ENCODE measurements around the gene MIPEP. TPM values are rescaled to one million over a fixed set of nuclear protein-coding genes. Genes with fewer than 3 reads are reported as not detected.
A peak's percentile ranks its signal among the peaks of the same experiment; 100 is the strongest.

MIPEP gene
- total RNA-seq, 1 donor from 2014 or later, result 6.5 TPM

DNA sequence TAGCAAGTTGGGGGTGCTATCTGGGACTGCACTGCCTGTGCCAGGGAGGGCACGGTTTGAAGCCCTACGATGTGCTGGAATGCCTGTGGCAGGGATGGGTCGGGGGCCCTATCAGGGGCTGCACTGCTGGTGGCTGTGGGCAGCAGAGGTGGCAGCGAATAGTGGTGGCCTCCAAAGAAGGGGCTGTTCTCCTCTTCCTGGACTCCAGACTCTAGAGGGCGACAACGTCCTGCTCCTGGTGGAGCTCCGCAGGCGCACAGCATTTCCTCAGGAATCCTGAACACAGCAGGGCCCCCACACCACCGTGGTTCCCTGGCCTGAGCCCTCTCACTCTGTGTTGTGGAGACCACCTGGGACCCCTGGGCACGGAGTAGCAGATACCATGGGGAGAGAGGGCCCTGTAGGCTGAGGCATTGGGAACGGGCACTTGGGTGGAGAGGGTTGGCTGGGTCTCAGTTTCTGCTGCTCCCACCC, 173.4 kb downstream of the MIPEP start:
- DNase-seq (ENCODE audit: low read depth in 2 of 2), result peak; percentile 52 to 62

DNA sequence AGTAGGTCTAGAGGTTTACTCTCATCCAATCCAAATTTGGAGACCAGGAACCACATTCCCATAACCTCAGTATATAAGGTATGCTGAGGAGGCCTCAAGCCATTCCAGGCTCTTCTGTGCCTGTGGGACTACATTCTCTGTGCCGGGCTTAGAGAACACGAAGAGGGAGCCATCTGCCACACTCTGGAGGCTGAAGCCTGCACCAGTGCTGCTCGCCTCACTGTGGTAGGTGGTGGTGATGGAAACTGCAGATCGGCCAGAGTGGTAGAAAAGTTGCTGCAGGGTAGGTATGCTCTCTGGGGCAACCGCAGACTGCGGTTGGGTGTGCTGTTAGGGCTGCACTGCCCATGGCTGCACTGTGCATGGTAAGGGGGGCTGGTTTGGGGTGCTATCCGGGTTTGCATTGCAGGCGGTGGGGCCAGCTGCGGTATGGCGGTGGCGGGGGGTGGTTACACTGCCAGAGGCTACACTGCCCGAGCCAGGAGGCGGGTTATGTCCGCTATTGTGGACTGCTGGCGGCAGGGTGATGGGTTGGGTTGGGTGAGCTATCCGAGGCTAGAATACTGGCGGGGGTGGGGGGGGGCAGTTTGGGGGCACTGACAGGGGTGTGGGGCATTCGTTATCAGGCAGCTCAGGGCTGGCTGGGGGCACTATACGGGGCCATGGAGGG, 174.0 kb downstream of the MIPEP start:
- DNase-seq (ENCODE audit: low read depth in 2 of 2), result no peak

DNA sequence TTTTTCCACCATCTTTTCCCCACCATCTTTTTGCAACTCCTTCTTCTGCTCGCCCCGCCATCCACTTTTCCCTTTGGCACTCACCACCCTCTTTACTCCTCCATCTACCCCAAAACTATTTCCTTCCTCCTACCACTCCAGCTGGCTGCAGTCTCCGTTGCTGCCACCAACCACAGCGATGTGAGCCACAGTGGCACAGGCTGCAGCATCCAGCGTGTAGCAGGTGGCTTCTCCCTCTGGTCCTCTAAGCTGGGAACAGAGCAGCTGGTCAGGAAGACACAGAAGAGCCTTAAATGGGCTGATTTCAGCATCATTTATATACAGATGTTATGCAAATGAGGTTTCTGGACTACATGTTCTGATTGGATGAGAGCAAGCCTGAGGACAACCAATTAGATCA, 174.5 kb downstream of the MIPEP start:
- DNase-seq (ENCODE audit: low read depth in 2 of 2), result no peak

DNA sequence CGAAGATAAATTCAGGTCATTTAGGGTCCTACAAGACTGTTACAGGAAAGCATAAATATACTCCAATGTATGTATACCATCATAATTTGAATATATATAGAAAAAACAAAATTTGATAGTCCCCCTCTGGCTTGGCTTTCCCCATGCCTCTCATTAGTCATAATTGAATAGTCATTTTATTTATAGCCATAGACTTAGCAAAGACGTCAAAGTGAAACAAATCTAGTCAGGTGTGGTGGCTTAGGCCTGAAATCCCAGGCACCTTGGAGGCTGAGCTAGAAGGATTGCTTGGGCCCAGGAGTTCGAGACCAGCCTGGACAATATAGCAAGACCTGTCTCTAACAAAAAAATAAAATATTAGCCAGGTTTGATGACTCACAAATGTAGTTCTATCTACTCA, 177.8 kb downstream of the MIPEP start:
- DNase-seq (ENCODE audit: low read depth in 2 of 2), result no peak

DNA sequence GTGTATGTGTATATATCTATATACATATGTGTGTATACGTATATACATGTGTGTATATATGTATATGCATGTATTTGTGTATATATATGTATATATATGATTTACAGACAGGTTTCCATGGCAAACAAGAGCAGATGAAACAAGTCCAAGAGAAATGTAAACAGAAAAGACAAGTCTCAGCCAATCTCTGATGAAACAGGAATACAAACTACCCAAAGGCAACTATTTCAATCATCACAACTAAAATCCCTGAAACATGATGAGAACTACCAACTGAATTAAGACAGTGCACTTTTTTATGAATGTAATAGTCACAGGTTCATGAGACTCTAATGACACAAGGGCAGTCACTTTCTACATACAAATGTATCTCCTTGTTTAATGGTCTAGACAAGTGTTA, 178.8 kb downstream of the MIPEP start:
- no peak for DNase-seq (ENCODE audit: low read depth in 2 of 2)

DNA sequence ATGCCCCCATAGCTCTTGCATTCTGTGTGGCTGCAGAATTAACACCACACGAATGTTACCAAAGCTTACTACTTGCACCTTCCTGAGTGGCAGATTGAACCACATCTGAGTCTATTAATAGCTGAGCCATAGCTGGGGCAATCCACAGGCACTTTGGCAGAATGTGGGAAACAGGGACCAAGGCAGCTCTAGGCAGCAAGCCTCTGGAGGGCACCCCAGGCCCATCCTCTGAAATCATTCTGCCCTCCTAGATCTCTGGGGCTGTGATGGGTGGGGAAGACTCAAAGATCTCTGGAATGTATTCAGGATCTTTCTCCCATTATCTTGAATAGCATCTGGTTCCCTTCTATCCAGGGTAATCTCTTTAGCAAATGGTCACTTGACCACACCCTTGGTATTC, 179.7 kb downstream of the MIPEP start:
- no peak for DNase-seq (ENCODE audit: low read depth in 2 of 2)

DNA sequence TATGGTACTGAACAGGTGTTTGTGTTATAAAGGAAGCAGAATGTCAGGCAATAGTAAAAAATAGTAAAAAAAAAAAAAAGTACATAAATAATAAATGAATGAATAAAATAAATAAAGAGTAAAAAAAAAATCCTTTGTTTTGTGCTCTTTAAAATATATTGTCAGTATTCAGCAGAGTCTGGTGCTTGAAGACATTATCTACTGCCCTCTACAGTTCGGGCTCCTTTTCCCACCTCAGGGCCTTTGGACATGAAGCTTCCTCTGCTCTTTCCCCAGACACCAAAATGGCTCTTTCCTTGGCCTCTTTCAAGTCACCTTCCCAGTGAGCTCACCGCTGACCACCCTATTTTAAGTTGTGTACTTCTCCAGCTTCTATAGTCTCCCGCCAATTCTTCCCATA, 181.5 kb downstream of the MIPEP start:
- DNase-seq (ENCODE audit: low read depth in 2 of 2), result peak; percentile 41 to 63

DNA sequence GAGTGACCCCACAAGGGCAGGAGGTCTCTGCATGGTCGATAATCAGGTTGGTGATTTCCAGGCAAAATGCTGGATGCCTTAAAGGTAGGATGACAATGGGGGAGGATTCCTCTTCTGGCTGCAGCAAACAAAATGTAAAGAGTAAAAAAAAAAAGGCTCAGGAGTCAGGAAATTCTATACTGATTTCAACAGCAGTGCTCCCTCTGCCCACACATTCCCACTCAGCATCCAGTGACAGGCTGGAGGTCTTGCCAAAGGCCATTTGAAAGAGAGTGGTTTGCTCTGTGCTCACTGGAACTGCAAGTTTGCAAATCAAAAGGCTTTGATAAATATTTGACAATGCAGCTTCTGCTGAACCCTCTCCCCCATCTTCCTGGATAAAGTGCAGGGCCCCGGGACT, 183.6 kb downstream of the MIPEP start:
- no peak for DNase-seq (ENCODE audit: low read depth in 2 of 2)

DNA sequence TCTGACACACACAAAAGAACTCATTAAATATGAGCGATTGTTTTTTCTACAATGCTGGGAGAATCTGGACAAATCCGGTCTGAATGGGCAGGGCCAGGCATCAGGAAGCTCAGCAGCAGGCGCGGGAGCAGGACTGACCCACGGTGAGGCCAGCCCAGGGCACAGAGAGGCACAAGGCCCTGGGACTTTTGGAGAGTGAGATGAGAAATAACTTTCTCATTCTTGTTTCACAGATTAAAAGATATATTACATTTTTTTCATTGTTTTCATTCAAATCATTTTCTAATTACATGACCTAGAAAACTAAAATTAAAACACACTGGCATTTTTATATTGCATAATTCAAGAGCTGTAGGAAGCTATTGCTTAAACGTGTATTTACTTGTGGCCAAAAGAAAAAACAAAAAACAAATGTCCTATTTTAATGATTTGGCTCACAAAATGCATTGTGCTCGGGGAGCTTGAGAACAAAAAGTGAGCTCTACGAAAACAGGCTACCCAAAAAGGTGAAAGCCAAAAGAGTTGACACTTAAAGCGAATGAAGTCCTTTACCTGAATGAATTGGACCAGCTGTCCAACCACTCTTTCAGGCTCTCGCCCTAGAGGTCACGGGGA, 185.8 kb downstream of the MIPEP start:
- peak; percentile 24 to 60 for DNase-seq (ENCODE audit: low read depth in 2 of 2)

DNA sequence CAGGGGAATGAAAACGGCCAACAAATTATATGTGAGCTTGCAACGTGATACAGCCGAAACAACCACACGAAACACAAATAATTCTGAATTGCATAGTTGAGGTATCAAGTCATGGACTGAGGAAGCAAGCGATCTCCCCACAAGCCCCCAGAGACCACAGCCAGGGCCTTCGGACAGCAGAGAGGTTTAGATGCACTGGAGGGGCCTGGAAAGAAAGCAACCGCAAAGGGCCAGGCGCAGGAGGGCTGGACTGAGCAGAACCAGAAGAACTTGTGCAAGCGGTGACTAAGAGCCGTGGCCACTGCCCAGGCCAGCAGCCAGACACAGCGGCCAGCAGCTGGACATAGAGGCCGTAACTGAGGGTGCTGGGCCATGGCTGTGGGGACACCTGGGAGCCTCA, 187.6 kb downstream of the MIPEP start:
- DNase-seq (ENCODE audit: low read depth in 2 of 2), result no peak

DNA sequence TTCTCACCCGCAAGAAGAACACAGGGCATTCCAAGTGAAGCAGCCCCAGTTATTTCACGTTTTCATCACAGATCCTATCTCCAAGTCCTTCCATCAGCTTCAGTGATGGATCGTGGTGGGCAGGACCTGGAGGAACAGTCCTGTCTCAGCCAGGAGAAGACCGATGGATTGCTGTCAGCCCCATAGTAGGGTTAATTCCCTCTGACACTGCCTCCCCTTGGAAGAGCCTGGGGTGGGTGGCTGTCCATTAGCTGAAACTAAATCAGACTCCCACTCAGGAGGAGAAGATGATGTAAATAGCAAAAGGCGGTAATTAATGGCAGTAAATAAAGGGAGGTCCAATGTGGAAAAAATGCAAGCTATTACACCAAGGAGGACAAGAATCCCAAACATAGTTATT, 188.0 kb downstream of the MIPEP start:
- DNase-seq (ENCODE audit: low read depth in 2 of 2), result no peak

DNA sequence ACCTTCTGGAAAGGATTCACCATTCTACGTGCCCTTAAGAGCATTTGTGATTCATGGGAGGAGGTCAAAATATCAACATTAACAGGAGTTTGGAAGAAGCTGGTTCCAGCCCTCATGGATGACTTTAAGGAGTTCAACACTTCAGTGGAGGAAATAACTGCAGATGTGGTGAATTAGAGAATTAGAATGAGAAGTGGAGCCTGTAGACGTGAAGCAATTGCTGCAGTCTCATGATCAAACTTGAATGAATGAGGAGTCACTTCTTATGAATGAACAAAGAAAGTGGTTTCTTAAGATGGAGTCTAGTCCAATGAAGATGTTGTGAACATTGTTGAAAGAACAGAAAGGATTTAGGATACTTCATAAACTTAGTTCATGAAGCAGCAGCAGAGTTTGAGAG, 189.9 kb downstream of the MIPEP start:
- no peak for DNase-seq (ENCODE audit: low read depth in 2 of 2)

DNA sequence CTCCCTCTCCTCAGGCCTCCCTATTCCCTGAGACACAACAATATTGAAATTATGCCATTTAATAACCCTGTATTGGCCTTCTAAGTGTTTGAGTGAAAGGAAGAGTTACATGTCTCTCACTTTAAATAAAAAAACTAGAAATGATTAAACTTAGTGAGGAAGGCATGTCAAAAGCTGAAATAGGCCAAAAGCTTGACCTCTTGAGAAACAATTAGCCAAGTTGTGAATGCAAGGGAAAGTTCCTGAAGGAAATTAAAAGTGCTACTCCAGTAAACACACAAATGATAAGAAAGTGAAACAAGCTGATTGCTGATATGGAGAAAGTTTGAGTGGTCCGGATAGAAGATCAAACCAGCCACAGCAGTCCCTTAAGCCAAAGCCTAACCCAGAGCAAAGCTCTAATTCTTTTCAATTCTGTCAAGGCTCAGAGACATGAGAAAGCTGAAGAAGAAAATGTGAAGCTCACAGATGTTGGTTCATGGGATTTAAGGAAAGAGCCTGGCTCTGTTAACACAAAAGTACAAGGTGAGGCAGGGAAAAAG, 191.4 kb downstream of the MIPEP start:
- DNase-seq (ENCODE audit: low read depth in 2 of 2), result peak in 1 of 2 donors; percentile 9

DNA sequence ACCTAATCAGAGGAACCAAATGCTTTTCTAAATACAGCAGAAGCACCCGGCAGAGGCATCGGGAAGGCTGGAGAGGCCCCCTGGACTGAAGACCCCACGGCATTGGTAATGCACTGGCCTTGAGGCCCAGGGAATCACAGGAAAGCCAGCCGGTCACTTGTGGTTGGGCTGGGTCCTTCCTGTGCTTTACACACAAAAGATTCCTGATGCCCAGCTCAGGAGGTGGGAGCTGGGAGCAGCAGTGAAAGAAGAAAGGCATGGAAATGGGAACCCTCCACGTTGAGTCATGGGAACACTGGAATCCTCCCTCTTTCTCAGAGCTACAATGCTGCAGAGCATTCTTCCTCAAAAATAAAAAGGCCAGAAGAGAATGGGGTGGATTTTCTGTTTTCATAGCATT, 192.6 kb downstream of the MIPEP start:
- DNase-seq (ENCODE audit: low read depth in 2 of 2), result no peak

DNA sequence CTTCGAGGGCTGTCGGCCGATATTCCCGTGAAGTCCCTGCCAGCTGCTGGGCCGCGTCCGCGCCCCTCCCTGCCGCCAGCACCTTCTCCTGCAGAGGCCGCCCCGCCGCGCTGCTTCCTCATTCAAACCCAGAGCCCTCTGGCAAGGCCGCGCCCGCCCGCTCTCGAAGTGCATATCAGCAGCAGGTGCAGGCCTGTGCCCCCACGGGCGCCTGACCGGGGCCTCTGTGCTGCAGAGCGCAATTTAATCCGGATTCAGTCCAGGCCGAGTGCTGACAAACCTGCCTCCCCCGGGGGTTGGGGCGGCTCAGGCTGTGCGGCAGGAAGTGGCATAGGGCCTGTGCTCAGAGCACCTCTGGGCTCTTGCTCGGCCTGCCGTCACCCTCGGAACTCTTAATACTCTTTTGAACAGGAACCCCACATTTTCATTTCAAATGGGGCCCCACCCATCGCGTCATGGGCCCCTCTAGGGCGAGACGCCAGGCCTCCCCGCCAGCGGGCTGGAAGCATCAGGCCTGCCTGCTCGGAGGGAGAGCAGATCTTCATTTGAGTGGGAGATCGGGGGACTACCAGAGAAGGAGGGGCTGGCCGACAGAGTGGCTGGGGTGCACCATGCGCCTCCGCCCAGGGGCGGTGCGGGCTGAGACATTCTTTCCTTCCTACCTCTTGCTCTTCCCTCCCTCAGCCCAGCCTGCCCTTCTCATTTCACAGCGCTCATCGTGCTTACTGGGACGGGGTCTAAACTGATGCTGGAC, 193.3 kb downstream of the MIPEP start:
- DNase-seq (ENCODE audit: low read depth in 2 of 2), result peak in 1 of 2 donors; percentile 12

DNA sequence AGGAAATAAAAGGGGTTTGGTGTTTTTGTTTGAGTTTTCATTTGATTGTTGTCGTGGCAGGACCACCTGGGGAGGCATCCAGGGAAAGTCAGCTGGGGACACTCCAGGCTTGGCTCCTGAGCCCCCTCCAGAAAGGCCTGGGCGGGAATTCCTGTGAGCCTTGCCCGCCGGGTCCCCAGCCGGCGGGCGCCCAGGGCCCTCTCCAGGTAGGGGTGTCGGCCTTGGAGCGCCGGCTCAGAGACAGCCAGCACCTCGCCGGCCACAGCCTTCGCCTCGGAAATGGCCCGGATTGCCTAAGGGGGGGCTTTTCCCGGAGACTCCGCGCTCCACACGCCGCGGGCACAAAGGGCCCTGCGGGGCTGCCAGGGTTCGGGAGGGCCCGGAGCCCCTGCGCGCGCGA, 194.0 kb downstream of the MIPEP start:
- DNase-seq (ENCODE audit: low read depth in 2 of 2), result no peak

DNA sequence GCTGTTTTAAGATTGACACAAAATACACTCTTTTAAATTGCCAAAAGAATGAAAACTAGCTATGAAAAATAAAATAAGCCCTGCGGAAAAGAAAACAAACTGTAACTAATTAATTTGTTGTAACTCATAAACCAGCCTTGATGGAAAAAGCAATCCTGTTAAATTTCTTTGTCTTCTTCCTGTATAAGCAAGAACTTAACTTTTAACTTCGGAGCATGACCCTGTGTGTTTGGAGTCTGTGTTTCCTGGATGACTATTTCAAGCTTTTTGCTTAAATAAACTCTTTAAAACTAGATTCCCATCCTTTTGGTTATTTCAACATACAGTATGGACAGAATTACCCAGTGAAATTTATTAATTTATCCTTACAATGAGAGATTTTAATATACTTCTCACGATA, 196.4 kb downstream of the MIPEP start:
- DNase-seq (ENCODE audit: low read depth in 2 of 2), result peak in 1 of 2 donors; percentile 28

DNA sequence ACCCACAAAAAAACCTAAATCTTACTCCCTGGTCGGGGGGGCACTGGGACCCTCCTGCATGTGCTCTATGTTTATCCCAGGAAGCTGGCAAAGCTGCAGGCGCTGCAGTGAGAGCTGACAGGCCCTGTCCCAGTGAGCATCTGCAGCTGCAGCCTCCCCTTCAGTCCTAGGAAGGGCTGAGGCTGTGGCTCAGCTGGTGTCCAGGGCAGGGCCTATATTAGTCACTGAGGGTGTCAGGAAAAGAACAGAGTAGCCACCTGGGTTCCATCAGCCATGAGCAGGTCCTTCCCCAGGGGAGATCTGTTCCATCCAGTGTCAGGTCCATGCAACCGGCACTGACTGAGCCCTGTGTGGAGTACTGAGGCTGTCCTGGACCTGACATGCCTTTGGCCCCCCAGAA, 198.5 kb downstream of the MIPEP start:
- DNase-seq (ENCODE audit: low read depth in 2 of 2), result no peak

DNA sequence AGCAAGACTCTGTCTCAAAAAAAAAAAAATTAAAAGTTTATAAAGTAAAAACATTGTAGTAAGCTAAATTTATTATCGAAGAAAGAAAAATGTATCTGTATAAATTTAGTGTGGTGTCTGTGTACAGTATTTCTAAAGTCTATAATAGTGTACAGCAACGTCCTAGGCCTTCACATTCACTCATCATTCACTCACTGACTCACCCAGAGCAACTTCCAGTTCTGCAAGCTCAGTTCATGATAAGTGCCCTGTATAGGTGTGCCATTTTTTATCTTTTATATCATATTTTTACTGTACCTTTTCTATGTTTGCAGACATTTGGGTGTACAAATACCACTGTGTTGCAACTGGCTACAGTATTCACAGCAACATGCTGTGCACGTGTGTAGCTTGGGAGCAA, 200.9 kb downstream of the MIPEP start:
- DNase-seq (ENCODE audit: low read depth in 2 of 2), result no peak

DNA sequence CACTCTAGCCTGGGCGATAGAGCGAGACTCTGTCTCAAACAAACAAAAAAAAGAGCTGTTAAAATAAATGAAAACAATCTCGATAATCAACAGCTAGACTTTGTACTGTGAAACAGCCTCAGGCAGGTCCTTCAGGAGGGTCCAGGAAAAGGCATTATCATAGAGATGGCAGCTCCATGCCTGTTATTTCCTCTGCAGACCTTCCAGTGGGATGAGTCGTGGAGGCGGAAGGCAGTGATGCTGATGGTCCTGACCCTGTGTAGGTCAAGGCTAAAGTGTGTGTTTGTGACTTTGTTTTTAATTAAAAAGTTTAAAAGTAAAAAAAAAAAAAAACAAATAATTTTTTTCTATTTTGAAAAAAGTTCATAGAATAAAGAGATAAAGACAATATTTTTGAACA, 201.6 kb downstream of the MIPEP start:
- DNase-seq (ENCODE audit: low read depth in 2 of 2), result no peak

DNA sequence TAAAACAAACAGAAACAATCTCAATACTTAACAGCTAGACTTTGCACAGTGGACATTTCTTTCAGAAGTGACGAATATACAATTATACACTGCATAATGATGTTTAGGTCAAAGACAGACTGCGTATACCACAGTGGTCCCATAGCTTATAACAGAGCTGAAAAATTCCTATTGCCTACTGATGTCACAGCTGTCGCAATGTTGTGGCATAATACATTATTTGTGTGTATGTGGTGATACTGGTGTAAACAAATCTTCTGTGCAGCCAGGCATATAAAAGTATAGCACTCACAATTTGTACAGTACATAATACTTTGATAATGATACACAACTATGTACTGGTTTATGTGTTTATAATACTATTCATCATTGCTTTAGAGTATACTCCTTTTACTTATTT, 202.3 kb downstream of the MIPEP start:
- no peak for DNase-seq (ENCODE audit: low read depth in 2 of 2)

DNA sequence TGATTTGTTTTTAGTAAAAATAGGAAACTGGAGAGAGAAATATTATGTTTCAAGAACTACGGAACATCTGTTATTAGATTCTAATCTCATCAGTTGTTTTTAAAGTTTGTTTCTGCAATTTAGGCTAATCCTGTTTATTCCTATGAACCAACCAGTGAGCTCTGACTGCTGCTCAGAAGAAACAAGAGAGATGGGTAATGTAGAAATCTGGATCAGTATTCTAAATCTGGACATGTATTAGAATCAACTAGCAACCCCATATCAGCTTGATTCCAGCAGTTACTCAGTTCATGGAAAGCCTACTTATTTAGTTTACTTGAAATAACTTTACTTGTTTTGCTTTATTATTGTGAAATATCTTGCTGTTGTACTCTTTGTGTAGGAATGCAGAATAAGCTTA, 203.8 kb downstream of the MIPEP start:
- no peak for DNase-seq (ENCODE audit: low read depth in 2 of 2)

DNA sequence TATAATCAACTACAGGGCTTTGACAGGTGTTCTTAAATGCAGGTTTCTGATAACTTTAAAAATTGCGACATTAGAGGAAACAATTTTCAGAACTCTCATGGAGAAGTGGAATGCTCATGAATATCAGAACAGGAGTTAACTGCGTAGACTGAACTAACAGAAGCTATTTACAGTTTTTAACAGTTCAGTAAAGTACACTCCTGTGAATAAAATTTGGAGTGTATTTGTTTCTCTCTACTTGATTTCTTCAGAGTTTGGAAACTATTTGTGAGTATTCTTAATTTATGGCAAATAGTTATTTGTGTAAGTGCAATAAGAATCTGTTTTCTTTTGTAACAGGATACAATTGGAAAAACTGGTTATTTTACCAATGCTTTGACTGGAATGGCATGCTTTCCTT, 204.6 kb downstream of the MIPEP start:
- DNase-seq (ENCODE audit: low read depth in 2 of 2), result no peak

All from lung microvascular endothelial cell (primary cell).